Thoracic aorta (tissue), 2 donors: ENCODE measurements around the gene PSMB1. TPM values are rescaled to one million over a fixed set of nuclear protein-coding genes. Genes with fewer than 3 reads are reported as not detected.
"Not testable (repeated sequence)": the region's sequence is repeated elsewhere in the genome, so short reads cannot be mapped to it uniquely, and the experiment has no call there.

ENCODE experiments used
- ATAC-seq: fragments of 150-250 bp; one replicate; pipeline ENCODE4 v1.8.0; 2017; ENCODE audit warnings: low read depth; ENCODE audit not compliant: insufficient number of reproducible peaks, low FRiP score
- DNase-seq: peaks from one replicate; pipeline ENCODE4 v3.0.0-alpha.2; 2020; ENCODE audit warnings: low spot score
- H3K27ac ChIP-seq, 2 donors: fragments of 200-600 bp; sonication (generic); 1 replicate in 1 of 2; 2 replicates in 1 of 2; pipeline ENCODE4 v1.5.1; 2016; ENCODE audit warnings: mild to moderate bottlenecking in 2 of 2, moderate library complexity in 2 of 2
- H3K27me3 ChIP-seq: fragments of 200-600 bp; sonication (generic); replicated peaks from 2 replicates; pipeline ENCODE4 v1.6.0; 2016; ENCODE audit warnings: mild to moderate bottlenecking; ENCODE audit not compliant: insufficient read depth
- H3K36me3 ChIP-seq: fragments of 200-600 bp; sonication (generic); one replicate; pipeline ENCODE4 v1.5.1; 2016
- H3K4me1 ChIP-seq, 2 donors: fragments of 200-600 bp; sonication (generic); 1 replicate in 1 of 2; 2 replicates in 1 of 2; pipeline versions ENCODE4 v1.5.1 to v1.6.0; 2016; ENCODE audit warnings: low read depth in 2 of 2, mild to moderate bottlenecking in 1 of 2; ENCODE audit not compliant: control insufficient read depth in 1 of 2
- H3K4me3 ChIP-seq: fragments of 200-600 bp; sonication (generic); 2 replicates; pipeline ENCODE4 v1.5.1; 2016; ENCODE audit warnings: mild to moderate bottlenecking
- H3K9me3 ChIP-seq: fragments of 200-600 bp; sonication (generic); 2 replicates; pipeline ENCODE4 v1.5.1; 2016
- CTCF ChIP-seq: fragments of 200-600 bp; sonication (generic); IDR thresholded peaks from one replicate; pipeline ENCODE4 v1.5.1; 2019; ENCODE audit warnings: antibody characterized with exemption
- total RNA-seq, 2 donors: library from RNA; depleted of rRNA; stranded (reverse); fragments of >200 nt; gene quantifications; one replicate each; pipeline versions ENCODE4 v1.1.0 to v1.2.3, GENCODE V29; 2016

PSMB1 gene
- total RNA-seq, 2 donors from 2014 or later, result 143 to 159 TPM

GRCh38 chr6:170512249-170512648 is 40.9 kb downstream of the PSMB1 start:
- H3K4me3 ChIP-seq, result no peak overlapping the region
- DNase-seq (no peak), ATAC-seq (no peak)
- no peak for TF ChIP-seq CTCF
- no peaks in the 10 kb centered on the region for H3K4me1 ChIP-seq
- H3K27ac ChIP-seq, result no peak overlapping the region
- H3K36me3 ChIP-seq, result no peaks in the 10 kb centered on the region
- H3K9me3 ChIP-seq, result no peaks in the 10 kb centered on the region
- no peaks in the 10 kb centered on the region for H3K27me3 ChIP-seq

- Histone ChIP-seq H3K4me1 (no peaks in the 10 kb centered on the region), H3K27ac (no peak overlapping the region), H3K4me3 (no peak overlapping the region), H3K36me3 (no peaks in the 10 kb centered on the region), H3K9me3 (no peaks in the 10 kb centered on the region), H3K27me3 (no peaks in the 10 kb centered on the region)
- no peak for TF ChIP-seq CTCF
- ATAC-seq (no peak), DNase-seq (no peak)
Measured at GRCh38 chr6:170510631-170511030, 42.5 kb downstream of the PSMB1 start.

- Histone ChIP-seq H3K4me3 (no peak overlapping the region), H3K9me3 (no peaks in the 10 kb centered on the region), H3K27me3 (no peaks in the 10 kb centered on the region), H3K27ac (no peak overlapping the region), H3K36me3 (no peaks in the 10 kb centered on the region), H3K4me1 (no peaks in the 10 kb centered on the region)
- ATAC-seq (no peak), DNase-seq (no peak)
- TF ChIP-seq CTCF, result no peak
Measured at GRCh38 chr6:170509723-170510018, 43.4 kb downstream of the PSMB1 start.

GRCh38 chr6:170508892-170509722 is 44.0 kb downstream of the PSMB1 start:
- H3K4me3 ChIP-seq, ATAC-seq, H3K27ac ChIP-seq, H3K27me3 ChIP-seq, H3K4me1 ChIP-seq, H3K9me3 ChIP-seq, DNase-seq, H3K36me3 ChIP-seq: not testable (repeated sequence)

GRCh38 chr6:170508275-170508674 is 44.8 kb downstream of the PSMB1 start:
- H3K36me3 ChIP-seq, H3K27me3 ChIP-seq, H3K9me3 ChIP-seq, H3K27ac ChIP-seq, H3K4me1 ChIP-seq, H3K4me3 ChIP-seq, ATAC-seq, DNase-seq: not testable (repeated sequence)

GRCh38 chr6:170507728-170508127 is 45.4 kb downstream of the PSMB1 start:
- not testable (repeated sequence) for ATAC-seq, H3K36me3 ChIP-seq, DNase-seq, H3K4me3 ChIP-seq, H3K4me1 ChIP-seq, H3K27ac ChIP-seq, H3K9me3 ChIP-seq, H3K27me3 ChIP-seq

GRCh38 chr6:170506446-170506845 is 46.7 kb downstream of the PSMB1 start:
- ATAC-seq, result no peak
- TF ChIP-seq CTCF, result no peak

More at GRCh38 chr6:170506446-170506845, 46.7 kb downstream of the PSMB1 start:
- Histone ChIP-seq H3K27me3 (no peaks in the 10 kb centered on the region), H3K27ac (no peak overlapping the region), H3K9me3 (no peaks in the 10 kb centered on the region), H3K4me1 (no peaks in the 10 kb centered on the region), H3K36me3 (no peaks in the 10 kb centered on the region), H3K4me3 (no peak overlapping the region)
- no peak for DNase-seq
